ENCODE results near the gene BTN2A1.

The BTN2A1 gene

DNA sequence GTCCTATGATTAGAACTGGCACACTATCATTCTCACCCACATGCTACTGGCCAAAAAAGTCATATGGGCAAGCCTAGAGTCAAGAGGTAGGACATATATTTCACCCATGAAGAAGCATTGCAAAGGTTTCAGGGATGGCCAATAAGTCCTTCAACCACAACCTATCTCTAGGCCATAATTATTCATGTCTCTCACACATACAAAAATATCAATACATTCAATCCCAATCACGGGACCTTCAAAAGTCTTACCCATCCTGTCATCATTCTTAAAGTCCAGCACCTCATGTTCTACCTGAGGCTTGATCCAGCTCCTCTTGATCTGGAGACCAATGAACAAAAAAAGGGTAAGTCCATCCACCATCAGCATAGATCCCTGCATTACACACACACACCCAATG lies 29.7 kb downstream of the BTN2A1 start:
- H3K9me3 ChIP-seq (ENCODE audit: insufficient read depth, low read depth, low read length): no peaks in the 10 kb centered on the region
- H3K79me2 ChIP-seq (ENCODE audit: control insufficient read depth, insufficient read depth, low read length, poor library complexity): no peaks in the 10 kb centered on the region
- no peak overlapping the region for H2BK12ac ChIP-seq (ENCODE audit: low read length)

DNA sequence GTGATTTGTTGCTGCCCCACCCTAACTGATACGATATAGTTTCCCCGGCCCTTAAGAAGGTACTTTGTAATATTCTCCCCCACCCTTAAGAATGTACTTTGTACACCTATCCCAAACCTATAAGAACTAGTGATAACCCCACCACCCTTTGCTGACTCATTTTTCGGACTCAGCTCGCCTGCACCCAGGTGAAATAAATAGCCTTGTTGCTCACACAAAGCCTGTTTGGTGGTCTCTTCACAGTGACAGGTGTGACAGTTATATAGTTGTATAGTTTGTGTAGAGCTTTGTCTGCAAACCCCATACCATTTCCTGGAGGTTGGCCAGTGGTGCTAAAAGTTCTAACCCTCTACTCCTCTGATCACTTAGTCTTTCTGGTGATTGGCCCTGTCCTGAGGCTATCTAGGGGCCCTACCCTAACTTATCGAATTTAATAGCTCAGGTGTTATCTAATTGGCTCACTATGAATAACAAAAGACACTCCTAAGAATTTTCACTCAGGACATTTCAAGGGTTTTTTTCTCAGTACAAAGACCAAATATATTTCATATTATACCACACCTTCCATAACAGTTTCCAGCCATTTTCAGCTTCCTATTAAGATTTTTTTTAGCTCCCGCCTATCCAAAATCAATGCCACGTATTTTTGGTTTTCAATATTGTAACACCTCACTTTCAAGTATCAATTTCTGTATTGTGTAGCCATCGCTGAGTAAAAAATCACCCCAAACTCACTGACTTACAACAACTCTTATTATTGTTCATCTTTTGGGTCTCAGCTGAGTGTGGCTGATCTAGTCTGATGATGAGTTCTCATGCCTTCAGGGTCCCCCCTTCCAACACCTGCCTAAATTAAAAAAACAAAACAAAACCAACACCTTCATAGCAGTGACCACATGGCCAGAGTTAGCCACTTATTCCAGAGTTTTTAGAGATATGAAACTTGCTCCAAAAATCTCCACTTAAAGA lies 32.5 kb downstream of the BTN2A1 start:
- Histone ChIP-seq H2BK120ac (ENCODE audit: insufficient read depth, low read length, poor library complexity) (no peak overlapping the region), H3K27me3 (ENCODE audit: insufficient read depth, low read length) (no peaks in the 10 kb centered on the region), H3K4ac (ENCODE audit: low read depth, low read length) (no peak overlapping the region), H3K9me3 (ENCODE audit: insufficient read depth, low read depth, low read length) (no peaks in the 10 kb centered on the region), H2BK12ac (ENCODE audit: low read length) (no peak overlapping the region), H3K27ac (ENCODE audit: low read depth, low read length) (no peak overlapping the region), H3K23ac (ENCODE audit: low read length) (no peak overlapping the region), H2AK5ac (ENCODE audit: low read length) (no peak overlapping the region), H3K4me1 (ENCODE audit: control insufficient read depth in 1 of 2, insufficient read depth in 2 of 2, low read length in 2 of 2) (no peaks in the 10 kb centered on the region), H3K14ac (ENCODE audit: low read length) (no peak overlapping the region), H2BK5ac (ENCODE audit: low read depth, low read length, poor library complexity) (no peak overlapping the region), H3K18ac (ENCODE audit: low read length) (no peak overlapping the region), H3K4me2 (ENCODE audit: low read length) (no peak overlapping the region), H2AFZ (ENCODE audit: insufficient read depth, low read length, poor library complexity) (no peak overlapping the region), H3K36me3 (ENCODE audit: control insufficient read depth in 1 of 2, insufficient read depth in 2 of 2, low read length in 2 of 2) (no peaks in the 10 kb centered on the region), H3K79me1 (ENCODE audit: low read length) (no peaks in the 10 kb centered on the region), H3K9ac (ENCODE audit: low read length) (no peak overlapping the region), H4K8ac (ENCODE audit: low read depth, low read length) (no peak overlapping the region), H3K4me3 (ENCODE audit: low read depth, low read length) (no peak overlapping the region), H3K79me2 (ENCODE audit: control insufficient read depth, insufficient read depth, low read length, poor library complexity) (no peaks in the 10 kb centered on the region), H4K91ac (ENCODE audit: low read depth, low read length) (no peak overlapping the region), H4K12ac (ENCODE audit: low read depth, low read length) (no peak overlapping the region)
- no peak for DNase-seq
- WGBS (ENCODE audit: extremely low coverage, insufficient coverage, insufficient read length): no CpG with 5 or more reads among the region's 8 CpGs

More for the DNA sequence above, 29.7 kb downstream of the BTN2A1 start:
- Histone ChIP-seq H3K79me1 (ENCODE audit: low read length) (no peaks in the 10 kb centered on the region), H3K9ac (ENCODE audit: low read length) (no peak overlapping the region), H4K91ac (ENCODE audit: low read depth, low read length) (no peak overlapping the region), H3K27me3 (ENCODE audit: insufficient read depth, low read length) (no peaks in the 10 kb centered on the region), H3K4ac (ENCODE audit: low read depth, low read length) (no peak overlapping the region), H2AFZ (ENCODE audit: insufficient read depth, low read length, poor library complexity) (no peak overlapping the region), H3K36me3 (ENCODE audit: control insufficient read depth in 1 of 2, insufficient read depth in 2 of 2, low read length in 2 of 2) (no peaks in the 10 kb centered on the region), H2BK5ac (ENCODE audit: low read depth, low read length, poor library complexity) (no peak overlapping the region), H2BK120ac (ENCODE audit: insufficient read depth, low read length, poor library complexity) (no peak overlapping the region), H3K4me3 (ENCODE audit: low read depth, low read length) (no peak overlapping the region), H3K27ac (ENCODE audit: low read depth, low read length) (no peak overlapping the region), H3K18ac (ENCODE audit: low read length) (no peak overlapping the region), H4K12ac (ENCODE audit: low read depth, low read length) (no peak overlapping the region), H3K14ac (ENCODE audit: low read length) (no peak overlapping the region), H3K4me2 (ENCODE audit: low read length) (no peak overlapping the region), H2AK5ac (ENCODE audit: low read length) (no peak overlapping the region), H4K8ac (ENCODE audit: low read depth, low read length) (no peak overlapping the region), H3K23ac (ENCODE audit: low read length) (no peak overlapping the region), H3K4me1 (ENCODE audit: control insufficient read depth in 1 of 2, insufficient read depth in 2 of 2, low read length in 2 of 2) (no peaks in the 10 kb centered on the region)
- 100% methylated on average over 1 of the region's 1 CpG for WGBS (ENCODE audit: extremely low coverage, insufficient coverage, insufficient read length)
- DNase-seq: no peak

DNA sequence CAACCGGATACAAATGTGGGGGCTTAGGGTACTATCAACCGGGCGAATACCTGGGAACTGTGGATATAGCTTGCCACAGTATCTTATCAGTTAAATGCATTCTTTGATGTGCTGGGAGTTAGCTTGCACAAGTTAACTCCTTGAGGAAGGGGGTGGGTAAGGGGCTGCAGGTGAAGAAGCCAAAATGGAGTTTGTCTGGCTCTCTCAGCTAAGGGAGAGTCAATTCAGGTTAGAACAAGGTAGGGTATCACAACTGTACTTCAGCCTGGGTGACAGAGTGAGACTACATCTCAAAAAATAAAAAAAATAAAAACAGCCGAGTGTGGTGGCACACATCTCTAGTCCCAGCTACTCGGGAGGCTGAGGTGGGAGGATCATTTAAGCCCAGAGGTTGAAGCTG lies 33.8 kb downstream of the BTN2A1 start:
- Histone ChIP-seq H3K14ac (ENCODE audit: low read length) (no peak overlapping the region), H4K91ac (ENCODE audit: low read depth, low read length) (no peak overlapping the region), H2BK120ac (ENCODE audit: insufficient read depth, low read length, poor library complexity) (no peak overlapping the region), H2BK12ac (ENCODE audit: low read length) (no peak overlapping the region), H4K12ac (ENCODE audit: low read depth, low read length) (no peak overlapping the region), H3K4me1 (ENCODE audit: control insufficient read depth in 1 of 2, insufficient read depth in 2 of 2, low read length in 2 of 2) (no peaks in the 10 kb centered on the region), H2AK5ac (ENCODE audit: low read length) (no peak overlapping the region), H3K23ac (ENCODE audit: low read length) (no peak overlapping the region), H4K8ac (ENCODE audit: low read depth, low read length) (no peak overlapping the region), H3K4me2 (ENCODE audit: low read length) (no peak overlapping the region), H2AFZ (ENCODE audit: insufficient read depth, low read length, poor library complexity) (no peak overlapping the region), H3K27ac (ENCODE audit: low read depth, low read length) (no peak overlapping the region), H3K27me3 (ENCODE audit: insufficient read depth, low read length) (no peaks in the 10 kb centered on the region), H3K79me2 (ENCODE audit: control insufficient read depth, insufficient read depth, low read length, poor library complexity) (no peaks in the 10 kb centered on the region), H3K18ac (ENCODE audit: low read length) (no peak overlapping the region), H2BK5ac (ENCODE audit: low read depth, low read length, poor library complexity) (no peak overlapping the region), H3K36me3 (ENCODE audit: control insufficient read depth in 1 of 2, insufficient read depth in 2 of 2, low read length in 2 of 2) (no peaks in the 10 kb centered on the region), H3K4me3 (ENCODE audit: low read depth, low read length) (no peak overlapping the region), H3K4ac (ENCODE audit: low read depth, low read length) (no peak overlapping the region), H3K9me3 (ENCODE audit: insufficient read depth, low read depth, low read length) (no peaks in the 10 kb centered on the region), H3K79me1 (ENCODE audit: low read length) (no peaks in the 10 kb centered on the region), H3K9ac (ENCODE audit: low read length) (no peak overlapping the region)
- no peak for DNase-seq
- no CpG with 5 or more reads among the region's 5 CpGs for WGBS (ENCODE audit: extremely low coverage, insufficient coverage, insufficient read length)

GRCh38 chr6:26493258-26493657 lies 35.5 kb downstream of the BTN2A1 start:
- Histone ChIP-seq H3K23ac (ENCODE audit: low read length) (no peak overlapping the region), H3K4me3 (ENCODE audit: low read depth, low read length) (no peak overlapping the region), H3K36me3 (ENCODE audit: control insufficient read depth in 1 of 2, insufficient read depth in 2 of 2, low read length in 2 of 2) (no peaks in the 10 kb centered on the region), H2AFZ (ENCODE audit: insufficient read depth, low read length, poor library complexity) (no peak overlapping the region), H3K27me3 (ENCODE audit: insufficient read depth, low read length) (no peaks in the 10 kb centered on the region), H3K4me1 (ENCODE audit: control insufficient read depth in 1 of 2, insufficient read depth in 2 of 2, low read length in 2 of 2) (no peaks in the 10 kb centered on the region), H2BK12ac (ENCODE audit: low read length) (no peak overlapping the region), H3K9me3 (ENCODE audit: insufficient read depth, low read depth, low read length) (no peaks in the 10 kb centered on the region), H2BK5ac (ENCODE audit: low read depth, low read length, poor library complexity) (no peak overlapping the region), H3K27ac (ENCODE audit: low read depth, low read length) (no peak overlapping the region), H3K79me2 (ENCODE audit: control insufficient read depth, insufficient read depth, low read length, poor library complexity) (no peaks in the 10 kb centered on the region), H2AK5ac (ENCODE audit: low read length) (no peak overlapping the region), H3K9ac (ENCODE audit: low read length) (no peak overlapping the region), H4K91ac (ENCODE audit: low read depth, low read length) (no peak overlapping the region), H2BK120ac (ENCODE audit: insufficient read depth, low read length, poor library complexity) (no peak overlapping the region), H4K12ac (ENCODE audit: low read depth, low read length) (no peak overlapping the region), H3K14ac (ENCODE audit: low read length) (no peak overlapping the region), H3K4ac (ENCODE audit: low read depth, low read length) (no peak overlapping the region), H3K4me2 (ENCODE audit: low read length) (no peak overlapping the region), H3K79me1 (ENCODE audit: low read length) (no peaks in the 10 kb centered on the region), H3K18ac (ENCODE audit: low read length) (no peak overlapping the region), H4K8ac (ENCODE audit: low read depth, low read length) (no peak overlapping the region)
- no CpG with 5 or more reads among the region's 2 CpGs for WGBS (ENCODE audit: extremely low coverage, insufficient coverage, insufficient read length)
- no peak for DNase-seq
